Pancreas (tissue), 10 donors: ENCODE data around the gene CFAP251. TPM values are rescaled to one million over a fixed set of nuclear protein-coding genes. Genes with fewer than 3 reads are reported as not detected.
A peak's percentile ranks its signal among the peaks of the same experiment; 100 is the strongest.

Experiments
- ATAC-seq, 4 donors: fragments of 200-7000 bp; cut with Tn5 transposase; one replicate each; pipeline versions ENCODE4 v1.8.0 to v1.9.1; 2020; ENCODE audit warnings: mild to moderate bottlenecking in 4 of 4, moderate library complexity in 4 of 4
- DNase-seq, 6 donors: peaks; one replicate each; pipeline ENCODE4 v3.0.0-alpha.2; 2020
- FAIRE-seq: peaks from 2 replicates; lab custom pipeline; 2012; peaks lifted over from hg19 to GRCh38; lab: Jason Lieb, UNC
- H3K27ac ChIP-seq, 4 donors: fragments of 200-600 bp; sonication (generic); 1 replicate in 3 of 4; 2 replicates in 1 of 4; pipeline versions ENCODE4 v1.5.0 to v1.8.0; 2020
- H3K27me3 ChIP-seq, 4 donors: fragments of 200-600 bp; one replicate each; pipeline ENCODE4 v1.8.0; 2021
- H3K36me3 ChIP-seq, 3 donors: fragments of 200-600 bp; sonication (generic) in 1 of 3; one replicate each; pipeline versions ENCODE4 v1.5.0 to v1.8.0; 2020 to 2021
- H3K4me1 ChIP-seq, 3 donors: fragments of 200-600 bp; one replicate each; pipeline ENCODE4 v1.8.0; 2021
- H3K4me3 ChIP-seq, 4 donors: fragments of 200-600 bp; sonication (generic) in 2 of 4; one replicate each; pipeline versions ENCODE4 v1.5.0 to v1.8.0; 2020 to 2021
- H3K9me3 ChIP-seq, 4 donors: fragments of 200-600 bp; one replicate each; pipeline ENCODE4 v1.8.0; 2021
- CTCF ChIP-seq, 4 donors: fragments of 200-600 bp; sonication (generic) in 3 of 4; IDR thresholded peaks; one replicate each; pipeline versions ENCODE4 v1.5.0 to v1.8.0; 2021; ENCODE audit warnings: antibody characterized with exemption in 4 of 4
- WGBS, 2 donors: extraction: QIAGEN DNeasy Blood & Tissue Kit; methylation state at CpG; one replicate each; pipeline ENCODE4 v1.1.7; 2013; 5-methylcytosine and 5-hydroxymethylcytosine counted together
- intact Hi-C, 3 donors: fragments of 100-400 bp; cut with DNase I; formaldehyde crosslinking; loops; one replicate each; pipeline versions ENCODE4 v1.11.1 to v1.14.2; 2022
- polyA plus RNA-seq, 2 donors: library from polyadenylated mRNA; stranded (reverse); fragments of 200-250 nt; gene quantifications; one replicate each; pipeline ENCODE4 v1.2.3, GENCODE V29; 2013
- total RNA-seq, 6 donors: library from RNA; stranded (reverse); fragmentation: NEBNext Ultra II Directional in 4 of 6; extraction: Animal tissue kit (Norgen Biotek cat#: 25700) in 4 of 6; gene quantifications; one replicate each; pipeline versions ENCODE4 v1.2.1 to v1.2.4, GENCODE V29; 2021 to 2023
- donor health status: healthy with polysubstance abuse.
- donor health status: DM: no; HTN: no; CAD: no; lungs with moderate emphysema.
- donor health status: DM: no; HTN: no; CAD: no.
- donor health status: control.
- donor health status: control.
- donor health status: Bipolar disorder and iron deficiency.
- donor health status: DM: yes; HTN: yes; CAD: no.
- donor health status: DM: no; HTN: no; CAD: no.
- donor health status: DM: no; HTN: no; CAD: no.
- donor health status: DM: yes; HTN: yes; CAD: no.

Gene CFAP251
- total and polyA plus RNA-seq, 8 donors: 1.7 to 5.9 (median 3.3) TPM

- ATAC-seq: no peak
- no peak for TF ChIP-seq CTCF (IDR thresholded peaks at IDR 0.05)
- 82% methylated on average over 5 of the region's 5 CpGs for WGBS, 2 donors
Observed at GRCh38 chr12:121915841-121916321, 2.5 kb upstream of the CFAP251 start.

GRCh38 chr12:121916719-121917118, 1.7 kb upstream of the CFAP251 start:
- no peak overlapping the region for H3K4me3 ChIP-seq
- no peaks in the 10 kb centered on the region for H3K27me3 ChIP-seq
- TF ChIP-seq CTCF (IDR thresholded peaks at IDR 0.05): no peak
- no peaks in the 10 kb centered on the region for H3K9me3 ChIP-seq
- FAIRE-seq (no peak), DNase-seq (no peak), ATAC-seq (no peak)
- peaks cover 0 to 9% (median 6%) of the 10 kb centered on the region in 3 donors for H3K4me1 ChIP-seq
- intact Hi-C loops: loop anchor here in 1 of 3 donors (10.0 kb wide), 1 partner anchor 278 kb away; no protein-coding TSS in a partner anchor
- WGBS, 2 donors: 75 to 81% methylated on average over 7 of the region's 7 CpGs
- no peak overlapping the region for H3K27ac ChIP-seq
- H3K36me3 ChIP-seq: peaks cover 0 to 24% (median 0%) of the 10 kb centered on the region in 3 donors

More at GRCh38 chr12:121915841-121916321, 2.5 kb upstream of the CFAP251 start:
- Histone ChIP-seq H3K27me3 (no peaks in the 10 kb centered on the region), H3K36me3 (peaks cover 0 to 30% (median 0%) of the 10 kb centered on the region in 3 donors), H3K4me3 (no peak overlapping the region), H3K27ac (no peak overlapping the region), H3K4me1 (peaks cover 0 to 9% (median 6%) of the 10 kb centered on the region in 3 donors), H3K9me3 (no peaks in the 10 kb centered on the region)
- intact Hi-C loops: loop anchor here in 1 of 3 donors (10.0 kb wide), 1 partner anchor 279 kb away; no protein-coding TSS in a partner anchor
- no peak for FAIRE-seq
- no peak for DNase-seq

GRCh38 chr12:121918679-121919038, 267 bp downstream of the CFAP251 start:
- no peak for TF ChIP-seq CTCF (IDR thresholded peaks at IDR 0.05)
- FAIRE-seq: no peak
- peak in 2 of 4 donors; percentile 12 to 15 for ATAC-seq
- Histone ChIP-seq H3K4me3 (peak overlapping the region; percentile 33 to 62 (median 42)), H3K4me1 (peaks cover 0 to 9% (median 6%) of the 10 kb centered on the region in 3 donors), H3K9me3 (no peaks in the 10 kb centered on the region), H3K36me3 (peaks cover 0 to 18% (median 0%) of the 10 kb centered on the region in 3 donors), H3K27ac (peak overlapping the region; percentile 58 to 78 (median 72)), H3K27me3 (no peaks in the 10 kb centered on the region)
- WGBS, 2 donors: 6 to 11% methylated on average over 15 to 22 of the region's 22 CpGs
- intact Hi-C loops: loop anchor here in 1 of 3 donors (10.0 kb wide), 1 partner anchor 276 kb away; no protein-coding TSS in a partner anchor
- DNase-seq: no peak

- peaks cover 0 to 9% (median 6%) of the 10 kb centered on the region in 3 donors for H3K4me1 ChIP-seq
- no peak for ATAC-seq
- DNase-seq: no peak
- 82 to 84% methylated on average over 2 of the region's 2 CpGs for WGBS, 2 donors
- no peak for FAIRE-seq
- no peak for TF ChIP-seq CTCF (IDR thresholded peaks at IDR 0.05)
- intact Hi-C loops: no loop called here
- H3K36me3 ChIP-seq: peaks cover 0 to 9% (median 0%) of the 10 kb centered on the region in 3 donors
- no peaks in the 10 kb centered on the region for H3K27me3 ChIP-seq
- no peak overlapping the region for H3K4me3 ChIP-seq
- H3K9me3 ChIP-seq: no peaks in the 10 kb centered on the region
- no peak overlapping the region for H3K27ac ChIP-seq
Observed at GRCh38 chr12:121921066-121921465, 2.7 kb downstream of the CFAP251 start.

- intact Hi-C loops: no loop called here
- no peak for DNase-seq
- no peaks in the 10 kb centered on the region for H3K9me3 ChIP-seq
- no peaks in the 10 kb centered on the region for H3K4me1 ChIP-seq
- no peak for TF ChIP-seq CTCF (IDR thresholded peaks at IDR 0.05)
- peak overlapping the region in 1 of 4 donors; percentile 23 for H3K27ac ChIP-seq
- ATAC-seq: no peak
- no peak for FAIRE-seq
- H3K4me3 ChIP-seq: no peak overlapping the region
- H3K27me3 ChIP-seq: no peaks in the 10 kb centered on the region
- H3K36me3 ChIP-seq: no peaks in the 10 kb centered on the region
- WGBS, 2 donors: 59 to 63% methylated on average over 7 of the region's 7 CpGs
Observed at GRCh38 chr12:121925358-121925695, 6.9 kb downstream of the CFAP251 start.
